HCT116 (cell line): ENCODE data around the gene FTO. TPM values are rescaled to one million over a fixed set of nuclear protein-coding genes. Genes with fewer than 3 reads are reported as not detected.

Experiments used
- ATAC-seq: fragments of 200-7000 bp; cut with Tn5 transposase; 2 replicates; pipeline ENCODE4 v1.9.1; 2020; ENCODE audit warnings: mild to moderate bottlenecking, moderate library complexity
- BruUV-seq: library from RNA; stranded (reverse); fragments of 400-500 nt; replicated peaks from 2 replicates; lab custom pipeline; 2021; lab: Mats Ljungman, UMichigan
- CTCF ChIA-PET: fragments of 300-600 bp; sonication (Branson Sonifier 250); formaldehyde crosslinking; loops from one replicate; lab custom pipeline; 2021; ENCODE audit warnings: antibody characterized with exemption; lab: Charles Lee
- POLR2A ChIA-PET: fragments of 300-600, 350-600 bp; sonication (Branson Sonifier 250); formaldehyde crosslinking; loops from one replicate; lab custom pipeline; 2021; ENCODE audit warnings: antibody characterized with exemption; lab: Charles Lee
- RAD21 ChIA-PET, 2 experiments: fragments of 300-600 bp; sonication (Branson Sonifier 250); formaldehyde crosslinking; loops; one replicate each; lab custom pipeline; 2023; ENCODE audit warnings: low total read pairs in 2 of 2; ENCODE audit not compliant: uncharacterized antibody in 2 of 2, unreplicated experiment in 2 of 2, low non-redundant PET in 1 of 2; lab: Charles Lee
- DNase-seq: peaks from one replicate; pipeline ENCODE4 v3.0.0-alpha.2; 2010; ENCODE audit warnings: low read depth, low spot score
- H2AFZ ChIP-seq: fragments of 200-600 bp; shearing (Covaris generic), sonication (generic); 2 replicates; pipeline ENCODE4 v1.6.1; 2017; ENCODE audit warnings: low read depth, mixed run types, mixed read lengths, antibody characterized with exemption, low read length; ENCODE audit not compliant: poor library complexity, severe bottlenecking
- H3K27ac ChIP-seq: 2 replicates; pipeline ENCODE4 v1.5.1; 2012; ENCODE audit warnings: low read depth, low read length
- H3K27me3 ChIP-seq: fragments of 200-600 bp; sonication (generic); 2 replicates; pipeline ENCODE4 v1.6.1; 2016; ENCODE audit warnings: mixed run types, low read length, mixed read lengths; ENCODE audit not compliant: insufficient read depth
- H3K36me3 ChIP-seq, 2 experiments: fragments of 200-500 bp in 1 of 2; fragments of 200-600 bp in 1 of 2; sonication (Bioruptor generic) in 1 of 2; sonication (generic) in 1 of 2; 2 replicates each; pipeline versions ENCODE4 v1.5.1 to v1.6.1; 2014 to 2016; ENCODE audit warnings: low read length in 2 of 2, inconsistent platforms in 1 of 2, mixed read lengths in 1 of 2, mixed run types in 1 of 2; ENCODE audit not compliant: insufficient read depth in 2 of 2, control insufficient read depth in 1 of 2
- H3K4me1 ChIP-seq, 2 experiments: fragments of 200-600 bp in 1 of 2; sonication (generic) in 1 of 2; 2 replicates each; pipeline versions ENCODE4 v1.5.1 to v1.6.1; 2012 to 2017; ENCODE audit warnings: low read length in 2 of 2, inconsistent platforms in 1 of 2, mild to moderate bottlenecking in 1 of 2, mixed read lengths in 1 of 2, mixed run types in 1 of 2, moderate library complexity in 1 of 2; ENCODE audit not compliant: insufficient read depth in 2 of 2, control insufficient read depth in 1 of 2
- H3K4me2 ChIP-seq: fragments of 200-600 bp; sonication (generic); 2 replicates; pipeline ENCODE4 v1.6.1; 2017; ENCODE audit warnings: mixed run types, low read length, mixed read lengths
- H3K4me3 ChIP-seq, 2 experiments: fragments of 200-600 bp in 1 of 2; sonication (generic) in 1 of 2; replicated peaks in 1 of 2; 2 replicates each; pipeline ENCODE4 v1.5.1; 2011 to 2016; ENCODE audit warnings: low read length in 2 of 2, control low read depth in 1 of 2, low read depth in 1 of 2, mild to moderate bottlenecking in 1 of 2, mixed read lengths in 1 of 2, mixed run types in 1 of 2
- H3K79me2 ChIP-seq: fragments of 200-600 bp; sonication (generic); 2 replicates; pipeline ENCODE4 v1.6.1; 2017; ENCODE audit warnings: mild to moderate bottlenecking, mixed run types, low read length, moderate library complexity, mixed read lengths; ENCODE audit not compliant: insufficient read depth
- H3K9ac ChIP-seq: fragments of 200-600 bp; sonication (generic); 2 replicates; pipeline ENCODE4 v1.6.1; 2016; ENCODE audit warnings: low read length, mixed read lengths
- H3K9me2 ChIP-seq: fragments of 200-600 bp; sonication (generic), shearing (Covaris generic); 2 replicates; pipeline ENCODE4 v1.6.1; 2017; ENCODE audit warnings: mixed run types, mild to moderate bottlenecking, moderate library complexity; ENCODE audit not compliant: insufficient read depth
- H3K9me3 ChIP-seq, 2 experiments: fragments of 200-500 bp in 1 of 2; fragments of 200-600 bp in 1 of 2; sonication (Bioruptor generic) in 1 of 2; sonication (generic) in 1 of 2; 2 replicates each; pipeline ENCODE4 v1.6.1; 2014 to 2017; ENCODE audit warnings: low read length in 2 of 2, mixed read lengths in 2 of 2, inconsistent platforms in 1 of 2, low read depth in 1 of 2, mild to moderate bottlenecking in 1 of 2, mixed run types in 1 of 2, moderate library complexity in 1 of 2; ENCODE audit not compliant: control insufficient read depth in 1 of 2, insufficient read depth in 1 of 2
- H4K20me1 ChIP-seq: fragments of 200-600 bp; sonication (generic), shearing (Covaris generic); 2 replicates; pipeline ENCODE4 v1.6.1; 2017; ENCODE audit warnings: mixed run types, mild to moderate bottlenecking, moderate library complexity; ENCODE audit not compliant: insufficient read depth
- ATF3 ChIP-seq: IDR thresholded peaks from 2 replicates; pipeline ENCODE4 v1.6.1; 2012
- CBX3 ChIP-seq: IDR thresholded peaks from 2 replicates; pipeline ENCODE4 v1.6.1; 2012; ENCODE audit warnings: low read depth
- CEBPB ChIP-seq: IDR thresholded peaks from 2 replicates; pipeline ENCODE4 v1.6.1; 2012; ENCODE audit warnings: low read depth
- CTCF ChIP-seq, 3 experiments: fragments of 200-600 bp in 1 of 3; sonication (generic) in 1 of 3; IDR thresholded peaks in 2 of 3; conservative IDR thresholded peaks in 1 of 3; 2 replicates each; pipeline ENCODE4 v1.5.1; 2012 to 2017; ENCODE audit warnings: low read depth in 2 of 3, low read length in 2 of 3, antibody characterized with exemption in 1 of 3, borderline replicate concordance in 1 of 3, control low read depth in 1 of 3, mild to moderate bottlenecking in 1 of 3, mixed read lengths in 1 of 3, mixed run types in 1 of 3, moderate library complexity in 1 of 3; ENCODE audit not compliant: insufficient read depth in 1 of 3
- EGR1 ChIP-seq: IDR thresholded peaks from 2 replicates; pipeline ENCODE4 v1.6.1; 2012; ENCODE audit warnings: low read depth
- ELF1 ChIP-seq: IDR thresholded peaks from 2 replicates; pipeline ENCODE4 v1.6.1; 2012; ENCODE audit warnings: low read depth, borderline replicate concordance
- EZH2 ChIP-seq: fragments of 200-600 bp; sonication (generic); IDR thresholded peaks from 2 replicates; pipeline ENCODE4 v1.6.1; 2017; ENCODE audit warnings: antibody characterized with exemption, mixed run types
- EZH2phosphoT487 ChIP-seq: fragments of 200-600 bp; IDR thresholded peaks from 2 replicates; pipeline ENCODE4 v1.6.1; 2018; ENCODE audit warnings: antibody characterized with exemption, borderline replicate concordance
- FOSL1 ChIP-seq: IDR thresholded peaks from 2 replicates; pipeline ENCODE4 v1.6.1; 2012; ENCODE audit warnings: low read depth
- JUND ChIP-seq: IDR thresholded peaks from 2 replicates; pipeline ENCODE4 v1.6.1; 2012
- MAX ChIP-seq: IDR thresholded peaks from 2 replicates; pipeline ENCODE4 v1.6.1; 2012
- POLR2AphosphoS5 ChIP-seq: IDR thresholded peaks from 2 replicates; pipeline ENCODE4 v1.6.1; 2011; ENCODE audit warnings: mild to moderate bottlenecking, low read depth, low read length, moderate library complexity
- RAD21 ChIP-seq: IDR thresholded peaks from 2 replicates; pipeline ENCODE4 v1.6.1; 2012; ENCODE audit warnings: low read depth, mild to moderate bottlenecking
- REST ChIP-seq: IDR thresholded peaks from 2 replicates; pipeline ENCODE4 v1.6.1; 2012; ENCODE audit warnings: low read depth
- SIN3A ChIP-seq: IDR thresholded peaks from 2 replicates; pipeline ENCODE4 v1.6.1; 2012; ENCODE audit warnings: low read depth
- SP1 ChIP-seq: IDR thresholded peaks from 2 replicates; pipeline ENCODE4 v1.6.1; 2012; ENCODE audit warnings: low read depth
- TCF7L2 ChIP-seq: IDR thresholded peaks from 2 replicates; pipeline ENCODE4 v1.7.0; 2011; ENCODE audit warnings: borderline replicate concordance, inconsistent platforms; ENCODE audit not compliant: insufficient read depth, insufficient read length; ENCODE audit errors: extremely low read depth
- YY1 ChIP-seq: IDR thresholded peaks from 2 replicates; pipeline ENCODE4 v1.6.1; 2011; ENCODE audit warnings: low read length, low read depth, moderate library complexity, mild to moderate bottlenecking; ENCODE audit not compliant: insufficient replicate concordance; ENCODE audit errors: extremely low read depth
- ZFX ChIP-seq: fragments of 450-650 bp; IDR thresholded peaks from 2 replicates; pipeline ENCODE4 v1.6.1; 2017
- ZNF274 ChIP-seq: fragments of 200-500 bp; sonication (Bioruptor generic); IDR thresholded peaks from 2 replicates; pipeline ENCODE4 v1.6.1; 2014; ENCODE audit warnings: mild to moderate bottlenecking, low read depth, low read length, inconsistent platforms
- intact Hi-C: fragments of 100-400 bp; cut with micrococcal nuclease; formaldehyde crosslinking; loops from 2 replicates; pipeline ENCODE4 v1.10.0; 2022
- total RNA-seq: library from RNA; stranded (reverse); gene quantifications from one replicate; pipeline ENCODE4 v1.2.1, GENCODE V29; 2021; ENCODE audit not compliant: unreplicated experiment

The FTO gene
- total RNA-seq, 1 experiment from 2014 or later: 55.2 TPM

- CTCF ChIA-PET: no interaction called here
- no peaks in the 10 kb centered on the region for H3K27me3 ChIP-seq
- H4K20me1 ChIP-seq: no peaks in the 10 kb centered on the region
- ATAC-seq: no peak
- intact Hi-C loops: no loop called here
- no peak overlapping the region for H3K4me2 ChIP-seq
- no peaks in the 10 kb centered on the region for H3K9me2 ChIP-seq
- no peaks in the 10 kb centered on the region for H3K9me3 ChIP-seq
- no peak for DNase-seq
- H3K9ac ChIP-seq: no peak overlapping the region
- H3K79me2 ChIP-seq: no peaks in the 10 kb centered on the region
- H3K4me1 ChIP-seq: no peaks in the 10 kb centered on the region
- POLR2A ChIA-PET: no interaction called here
- RAD21 ChIA-PET: no interaction called here
- BruUV-seq: no TSS peak
- H2AFZ ChIP-seq: no peak overlapping the region
- TF ChIP-seq ATF3 (no peak), CBX3 (no peak), RAD21 (no peak), ZFX (no peak), POLR2AphosphoS5 (no peak), EZH2 (no peak), SP1 (no peak), JUND (no peak), YY1 (no peak), CEBPB (no peak), ZNF274 (no peak), EZH2phosphoT487 (no peak), TCF7L2 (no peak), MAX (no peak), EGR1 (no peak), REST (no peak), FOSL1 (no peak), SIN3A (no peak), ELF1 (no peak), CTCF (IDR thresholded peaks at IDR 0.05 in 2 of 3, conservative IDR thresholded peaks at IDR 0.05 in 1 of 3; ENCODE audit: borderline replicate concordance in 1 of 3, insufficient read depth in 1 of 3, low read depth in 2 of 3, low read length in 2 of 3) (no peak)
- H3K4me3 ChIP-seq: no peak overlapping the region
- H3K27ac ChIP-seq: no peak overlapping the region
- H3K36me3 ChIP-seq: no peaks in the 10 kb centered on the region
Measured at GRCh38 chr16:53996961-53997360, 293.0 kb downstream of the FTO start.
